SIG-M5 treated with dmso at 0.1 percent for 504 hours (cell line): Measurements from ENCODE around the gene PSME1.

Source experiments
- DNase-seq: peaks from one replicate; lab custom pipeline; 2025; ENCODE audit not compliant: unreplicated experiment; lab: John Stamatoyannopoulos, UW

Gene PSME1

DNA sequence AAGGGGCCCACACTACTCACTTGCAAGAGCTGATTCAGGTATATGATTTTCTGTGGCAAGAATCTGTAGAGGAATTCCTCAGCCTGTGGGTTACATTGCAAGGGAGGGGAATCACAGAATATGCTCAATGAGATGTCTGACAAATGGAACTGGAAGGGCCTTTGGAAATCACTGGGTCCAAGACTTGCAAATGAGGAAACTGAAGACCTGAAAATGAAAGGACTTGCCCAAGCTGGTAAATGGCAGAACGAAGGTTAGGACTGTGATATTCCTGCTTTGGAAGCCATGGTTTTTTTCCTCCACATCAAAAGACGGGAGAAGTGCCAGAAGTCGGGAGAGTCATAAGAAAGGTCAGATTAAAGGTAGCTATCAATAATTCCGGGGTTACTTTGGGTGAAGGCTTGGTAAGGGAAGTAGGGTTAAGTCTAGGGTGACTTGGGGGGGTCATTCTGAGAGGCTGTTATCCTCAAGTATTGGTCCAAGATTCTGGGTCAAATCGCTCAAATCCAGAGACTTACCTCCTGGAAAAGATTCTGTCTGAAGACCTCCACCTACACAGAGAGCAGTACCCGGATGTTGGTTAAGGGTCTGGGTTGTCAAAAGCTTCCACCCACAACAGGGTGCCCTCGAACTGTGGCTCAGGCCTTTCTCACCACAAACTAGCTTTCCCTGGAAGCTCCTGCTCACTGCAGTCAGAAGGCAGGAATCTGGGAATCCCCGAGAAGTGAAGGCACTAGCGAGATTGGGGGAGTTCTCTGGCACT is 9.9 kb downstream of the PSME1 start:
- DNase-seq = no peak

DNA sequence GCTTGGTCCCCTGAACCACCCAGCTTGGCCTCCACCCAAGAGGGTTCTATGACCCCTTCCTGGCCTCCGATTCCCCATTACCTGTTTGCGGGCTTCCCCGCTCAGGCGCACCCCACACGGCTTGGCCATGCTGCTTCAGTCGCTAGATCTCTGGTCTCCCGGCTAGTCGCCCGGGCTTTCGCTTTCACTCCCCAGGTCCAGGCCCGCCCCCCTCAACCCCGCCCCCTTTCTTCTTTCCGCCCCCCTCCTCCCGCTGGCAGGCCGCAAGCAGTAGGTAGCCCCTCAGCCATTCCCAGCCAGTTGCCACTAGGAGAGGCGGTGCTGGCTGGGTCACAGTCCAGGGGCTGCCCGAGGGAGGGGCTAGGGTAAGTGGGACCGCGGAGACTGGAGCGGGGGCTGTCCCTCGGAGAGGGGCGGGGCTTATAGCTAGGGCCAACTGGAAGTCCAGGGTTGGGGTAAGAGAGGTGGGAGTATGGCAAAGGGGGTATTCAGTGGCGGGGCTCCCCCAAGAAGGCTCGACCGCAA is 10.5 kb downstream of the PSME1 start, which contains the start of gene PSME2:
Gene PSME2, minus strand, starts transcription at position 158 of the 525 bp plus-strand sequence. Its CDS starts 29 bp downstream, at position 129.
- DNase-seq = peak; percentile 97

DNA sequence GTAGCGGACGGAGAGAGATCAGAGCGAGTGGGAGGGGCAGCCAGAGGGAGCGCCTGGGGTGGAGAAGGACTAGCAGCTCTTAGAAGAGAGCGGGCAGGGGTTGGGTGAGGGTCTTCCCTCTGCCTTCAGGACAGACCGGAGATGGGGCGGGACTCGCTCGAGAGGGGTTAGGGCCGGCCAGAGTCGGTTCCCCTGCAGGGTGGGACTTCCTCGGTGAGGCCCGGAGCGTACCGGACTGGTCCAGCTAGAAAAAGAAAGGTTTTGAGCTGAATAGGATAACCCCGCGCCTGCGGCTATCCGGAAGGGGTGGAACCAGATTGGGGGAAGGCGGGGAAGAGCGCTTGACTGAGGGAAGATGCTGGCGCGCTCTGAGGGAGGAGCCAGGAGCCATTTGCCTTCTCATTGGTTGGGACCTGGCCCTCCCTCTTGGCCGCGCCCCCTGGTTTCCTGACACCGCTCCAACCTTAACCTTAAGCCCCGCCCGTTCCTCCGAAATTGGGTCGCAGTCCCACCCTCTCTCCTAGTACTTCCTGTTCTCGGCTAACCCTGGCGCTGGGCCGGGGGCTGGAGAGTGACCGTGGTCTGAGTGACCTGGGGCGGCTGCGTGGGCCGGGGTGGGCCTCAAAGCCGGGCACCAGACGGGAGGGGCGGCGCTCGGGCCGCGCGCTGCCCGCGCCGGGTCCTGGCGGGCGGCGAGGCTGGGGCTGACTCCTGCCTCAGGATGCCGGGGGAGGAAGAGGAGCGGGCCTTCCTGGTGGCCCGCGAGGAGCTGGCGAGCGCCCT is 11.2 kb downstream of the PSME1 start, which contains the start of gene RNF31:
Gene RNF31, plus strand, starts transcription at position 521 of the 783 bp plus-strand sequence. Its CDS starts 201 bp downstream, at position 722.
- DNase-seq = peak; percentile 99

DNA sequence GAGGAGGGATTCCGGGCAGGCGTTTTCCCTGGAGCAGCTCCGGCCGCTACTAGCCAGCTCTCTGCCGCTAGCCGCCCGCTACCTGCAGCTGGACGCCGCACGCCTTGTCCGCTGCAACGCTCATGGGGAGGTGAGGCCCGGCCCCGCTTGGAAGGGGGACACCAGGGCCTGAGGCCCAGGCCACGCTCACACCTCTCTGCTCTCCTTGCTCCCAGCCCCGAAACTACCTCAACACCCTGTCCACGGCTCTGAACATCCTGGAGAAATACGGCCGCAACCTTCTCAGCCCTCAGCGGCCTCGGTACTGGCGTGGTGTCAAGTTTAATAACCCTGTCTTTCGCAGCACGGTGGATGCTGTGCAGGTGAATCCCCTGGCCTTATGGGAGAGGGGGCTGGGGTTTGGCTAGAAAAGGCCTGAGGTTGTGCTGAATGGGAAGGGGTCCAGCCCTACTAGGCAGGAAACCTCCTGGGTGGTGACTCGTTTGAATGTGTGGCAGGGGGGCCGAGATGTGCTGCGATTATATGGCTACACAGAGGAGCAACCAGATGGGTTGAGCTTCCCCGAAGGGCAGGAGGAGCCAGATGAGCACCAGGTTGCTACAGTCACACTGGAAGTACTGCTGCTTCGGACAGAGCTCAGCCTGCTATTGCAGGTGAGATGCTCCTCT is 11.9 kb downstream of the PSME1 start:
- no peak for DNase-seq

DNA sequence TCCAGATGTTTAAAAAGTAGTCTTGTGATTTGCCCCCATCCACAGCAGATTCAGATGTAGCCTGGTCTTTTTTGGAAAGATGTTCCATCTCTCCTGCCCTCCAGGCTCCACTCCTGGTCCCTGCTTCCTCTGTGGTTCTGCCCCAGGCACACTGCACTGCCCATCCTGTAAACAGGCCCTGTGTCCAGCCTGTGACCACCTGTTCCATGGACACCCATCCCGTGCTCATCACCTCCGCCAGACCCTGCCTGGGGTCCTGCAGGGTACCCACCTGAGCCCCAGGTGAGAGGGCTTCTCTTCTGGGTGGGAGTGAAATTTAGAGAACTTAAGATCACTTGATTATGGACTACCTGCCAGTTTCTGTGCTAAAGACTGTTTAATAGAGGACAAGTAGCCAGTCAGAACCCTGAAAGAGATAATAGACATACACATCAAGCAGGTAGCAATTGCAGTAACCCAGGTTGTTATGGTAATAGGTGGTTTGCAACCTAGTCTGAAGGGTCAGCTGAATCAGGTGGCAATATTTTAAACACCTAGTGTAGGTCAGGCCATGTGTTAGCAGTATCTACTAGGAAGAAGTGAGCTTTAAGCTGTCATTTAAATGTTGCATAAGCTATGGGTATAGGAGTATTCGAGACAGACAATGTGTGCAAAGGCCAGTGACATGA is 13.4 kb downstream of the PSME1 start:
- no peak for DNase-seq

DNA sequence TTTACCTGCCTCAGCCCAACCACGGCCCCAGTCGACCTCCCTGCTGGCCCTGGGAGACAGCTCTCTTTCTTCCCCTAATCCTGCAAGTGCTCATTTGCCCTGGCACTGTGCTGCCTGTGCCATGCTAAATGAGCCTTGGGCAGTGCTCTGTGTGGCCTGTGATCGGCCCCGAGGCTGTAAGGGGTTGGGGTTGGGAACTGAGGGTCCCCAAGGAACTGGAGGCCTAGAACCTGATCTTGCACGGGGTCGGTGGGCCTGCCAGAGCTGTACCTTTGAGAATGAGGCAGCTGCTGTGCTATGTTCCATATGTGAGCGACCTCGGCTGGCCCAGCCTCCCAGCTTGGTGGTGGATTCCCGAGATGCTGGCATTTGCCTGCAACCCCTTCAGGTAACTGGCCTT is 14.1 kb downstream of the PSME1 start:
- no peak for DNase-seq

DNA sequence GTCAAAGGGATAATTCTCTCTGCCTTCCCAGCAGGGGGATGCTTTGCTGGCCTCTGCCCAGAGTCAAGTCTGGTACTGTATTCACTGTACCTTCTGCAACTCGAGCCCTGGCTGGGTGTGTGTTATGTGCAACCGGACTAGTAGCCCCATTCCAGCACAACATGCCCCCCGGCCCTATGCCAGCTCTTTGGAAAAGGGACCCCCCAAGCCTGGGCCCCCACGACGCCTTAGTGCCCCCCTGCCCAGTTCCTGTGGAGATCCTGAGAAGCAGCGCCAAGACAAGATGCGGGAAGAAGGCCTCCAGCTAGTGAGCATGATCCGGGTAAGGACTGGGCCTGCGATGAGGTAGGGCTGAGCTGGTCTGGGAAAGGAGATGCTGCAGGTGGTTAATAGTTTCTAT is 14.6 kb downstream of the PSME1 start:
- no peak for DNase-seq

DNA sequence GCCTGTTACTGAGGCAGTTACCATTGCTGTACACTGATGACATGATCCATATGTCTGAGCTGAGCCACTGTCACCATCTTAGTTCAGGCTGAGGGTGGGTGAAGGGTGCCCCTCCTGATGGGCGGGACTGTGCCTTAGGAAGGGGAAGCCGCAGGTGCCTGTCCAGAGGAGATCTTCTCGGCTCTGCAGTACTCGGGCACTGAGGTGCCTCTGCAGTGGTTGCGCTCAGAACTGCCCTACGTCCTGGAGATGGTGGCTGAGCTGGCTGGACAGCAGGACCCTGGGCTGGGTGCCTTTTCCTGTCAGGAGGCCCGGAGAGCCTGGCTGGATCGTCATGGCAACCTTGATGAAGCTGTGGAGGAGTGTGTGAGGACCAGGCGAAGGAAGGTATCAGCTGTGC is 15.0 kb downstream of the PSME1 start:
- no peak for DNase-seq

DNA sequence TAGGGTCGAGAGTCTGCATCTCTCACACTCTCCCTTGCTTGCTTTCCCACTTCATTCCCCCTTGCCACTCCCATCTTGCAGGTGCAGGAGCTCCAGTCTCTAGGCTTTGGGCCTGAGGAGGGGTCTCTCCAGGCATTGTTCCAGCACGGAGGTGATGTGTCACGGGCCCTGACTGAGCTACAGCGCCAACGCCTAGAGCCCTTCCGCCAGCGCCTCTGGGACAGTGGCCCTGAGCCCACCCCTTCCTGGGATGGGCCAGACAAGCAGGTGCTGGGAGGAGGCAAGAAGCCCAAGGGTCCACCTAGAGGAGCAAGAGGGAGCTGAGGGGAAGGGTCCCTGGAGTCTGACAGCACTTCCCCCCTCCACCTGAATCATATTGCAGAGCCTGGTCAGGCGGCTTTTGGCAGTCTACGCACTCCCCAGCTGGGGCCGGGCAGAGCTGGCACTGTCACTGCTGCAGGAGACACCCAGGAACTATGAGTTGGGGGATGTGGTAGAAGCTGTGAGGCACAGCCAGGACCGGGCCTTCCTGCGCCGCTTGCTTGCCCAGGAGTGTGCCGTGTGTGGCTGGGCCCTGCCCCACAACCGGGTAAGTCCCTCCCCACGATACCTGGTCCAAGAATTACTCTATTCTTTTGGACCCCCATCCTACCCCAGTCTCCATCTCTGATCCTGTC is 15.5 kb downstream of the PSME1 start:
- DNase-seq = no peak

DNA sequence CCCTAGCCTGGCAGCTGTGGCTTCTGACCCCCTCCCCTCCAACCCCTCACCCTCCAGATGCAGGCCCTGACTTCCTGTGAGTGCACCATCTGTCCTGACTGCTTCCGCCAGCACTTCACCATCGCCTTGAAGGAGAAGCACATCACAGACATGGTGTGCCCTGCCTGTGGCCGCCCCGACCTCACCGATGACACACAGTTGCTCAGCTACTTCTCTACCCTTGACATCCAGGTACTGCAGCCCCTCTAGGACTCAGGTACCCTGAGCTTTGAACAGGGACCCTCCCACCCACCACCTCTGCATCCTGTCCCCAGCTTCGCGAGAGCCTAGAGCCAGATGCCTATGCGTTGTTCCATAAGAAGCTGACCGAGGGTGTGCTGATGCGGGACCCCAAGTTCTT is 19.1 kb downstream of the PSME1 start:
- no peak for DNase-seq

DNA sequence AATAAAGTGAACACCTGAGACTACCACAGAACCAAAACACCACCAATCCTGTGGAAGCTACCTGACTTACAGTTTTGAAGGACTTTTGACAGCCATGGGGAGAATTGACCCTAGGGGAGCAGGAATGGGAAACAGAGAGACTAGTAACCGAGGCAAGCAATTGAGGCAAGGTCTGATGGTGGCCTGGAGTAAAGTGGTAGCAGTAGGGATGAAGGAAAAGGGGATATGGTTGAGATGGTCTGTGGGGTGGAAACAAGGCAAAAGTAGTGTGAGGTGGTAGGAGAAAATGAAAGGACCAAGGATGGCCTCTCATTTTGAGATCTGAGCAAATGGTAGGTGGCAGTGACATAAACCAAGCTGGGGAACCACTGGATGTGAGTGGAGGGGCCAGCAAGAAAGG is 20.8 kb downstream of the PSME1 start:
- DNase-seq = no peak

DNA sequence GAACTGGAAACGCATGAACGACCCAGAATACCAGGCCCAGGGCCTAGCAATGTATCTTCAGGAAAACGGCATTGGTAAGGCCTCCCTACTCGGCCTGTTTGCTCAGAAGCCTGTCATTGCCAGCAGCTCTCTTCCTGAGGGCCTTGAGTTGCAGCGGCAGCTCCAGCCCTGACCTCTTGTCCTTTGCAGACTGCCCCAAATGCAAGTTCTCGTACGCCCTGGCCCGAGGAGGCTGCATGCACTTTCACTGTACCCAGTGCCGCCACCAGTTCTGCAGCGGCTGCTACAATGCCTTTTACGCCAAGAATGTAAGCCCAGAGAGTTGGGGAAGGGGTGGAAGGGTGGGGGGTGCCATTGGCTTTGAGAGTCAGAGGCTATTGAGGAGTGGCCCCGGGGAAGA is 21.3 kb downstream of the PSME1 start:
- no peak for DNase-seq

DNA sequence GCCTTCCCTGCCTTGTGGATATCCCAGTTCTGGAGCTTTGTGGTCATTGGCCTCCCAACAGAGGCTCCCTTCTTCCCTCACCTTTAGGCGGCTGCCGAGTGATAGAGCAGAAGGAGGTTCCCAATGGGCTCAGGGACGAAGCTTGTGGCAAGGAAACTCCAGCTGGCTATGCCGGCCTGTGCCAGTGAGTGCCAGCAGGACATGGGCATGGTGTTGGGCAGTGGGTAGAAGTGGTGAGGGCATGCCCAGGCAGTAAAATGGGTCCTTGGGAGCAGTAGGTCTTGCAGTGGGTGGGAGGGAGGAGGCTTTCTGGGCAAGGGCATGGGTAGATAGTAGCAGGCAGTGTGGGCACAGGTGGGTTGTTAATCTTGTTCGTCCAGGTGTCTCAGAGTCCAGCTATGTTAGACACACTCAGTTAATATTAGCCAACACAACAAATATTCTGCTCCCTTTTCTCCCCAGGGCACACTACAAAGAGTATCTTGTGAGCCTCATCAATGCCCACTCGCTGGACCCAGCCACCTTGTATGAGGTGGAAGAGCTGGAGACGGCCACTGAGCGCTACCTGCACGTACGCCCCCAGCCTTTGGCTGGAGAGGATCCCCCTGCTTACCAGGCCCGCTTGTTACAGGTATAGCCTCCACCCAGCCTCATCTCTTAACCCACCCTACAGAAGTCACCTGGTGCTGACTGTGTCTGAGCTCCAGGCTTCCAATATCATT is 23.9 kb downstream of the PSME1 start:
- no peak for DNase-seq

DNA sequence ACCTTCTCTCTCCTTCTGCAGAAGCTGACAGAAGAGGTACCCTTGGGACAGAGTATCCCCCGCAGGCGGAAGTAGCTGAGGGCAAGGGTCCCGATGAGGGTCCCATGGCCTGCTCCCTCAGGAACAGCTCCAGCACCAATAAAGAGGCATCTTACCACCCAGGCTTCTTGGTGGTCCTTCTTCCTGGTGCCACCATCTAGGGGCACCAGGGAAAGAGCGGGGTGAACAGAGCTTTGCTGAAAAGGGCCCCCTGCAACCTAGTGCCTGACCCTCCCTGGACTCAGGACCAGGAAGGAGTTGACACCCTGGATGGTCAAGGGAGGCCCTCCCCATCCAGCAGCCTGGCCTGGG is 24.5 kb downstream of the PSME1 start:
- no peak for DNase-seq

DNA sequence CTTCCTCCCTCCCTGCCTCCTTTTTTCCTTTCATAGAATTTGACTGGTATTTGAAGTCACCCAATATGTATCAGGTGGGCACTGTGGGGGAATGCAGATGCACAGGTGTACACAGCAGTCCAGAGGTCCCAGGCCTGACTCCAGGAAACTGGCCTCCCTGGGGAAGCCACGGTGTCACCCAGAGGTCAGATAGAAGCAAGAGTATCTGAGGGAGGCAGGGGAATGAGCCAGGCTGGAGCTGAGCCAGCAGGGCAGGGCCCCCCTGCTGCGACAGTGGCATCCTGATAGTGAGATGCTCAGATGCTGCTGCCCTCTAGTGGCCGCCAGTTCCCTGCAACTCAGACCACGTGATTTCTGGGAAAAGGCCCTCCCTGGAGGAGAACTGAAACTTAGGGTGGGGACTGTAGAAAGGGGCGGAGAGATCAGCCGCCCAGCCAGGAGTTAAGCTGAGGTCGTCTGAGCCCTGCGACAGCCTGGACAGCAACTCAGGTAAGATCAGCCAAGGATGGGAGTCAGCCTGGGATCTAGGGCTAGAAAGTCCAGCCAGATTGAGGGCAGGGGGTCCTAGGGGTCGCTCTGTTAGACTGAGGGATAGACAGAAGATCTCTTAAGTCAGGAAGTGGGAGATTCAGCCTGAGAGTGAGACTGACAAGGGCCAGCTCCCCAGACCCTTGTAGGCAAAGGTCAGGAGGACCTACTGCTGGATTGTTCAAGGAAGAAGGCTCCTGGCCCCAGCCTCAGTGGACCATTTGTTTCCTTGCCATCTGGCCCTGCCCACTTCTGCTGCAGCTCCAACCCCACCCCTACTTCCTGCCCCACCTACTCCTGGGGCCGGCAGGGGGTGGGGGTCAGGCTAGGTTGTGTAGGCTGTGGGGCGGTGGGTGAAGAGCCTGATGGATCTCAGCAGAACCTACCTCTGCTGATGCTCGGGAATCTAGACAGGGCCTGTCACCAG is 25.1 kb downstream of the PSME1 start, which contains the start of gene IRF9:
Gene IRF9, plus strand, starts transcription at position 416 of the 955 bp plus-strand sequence. CDS start 880 bp downstream, outside the sequence.
- DNase-seq = peak; percentile 97

DNA sequence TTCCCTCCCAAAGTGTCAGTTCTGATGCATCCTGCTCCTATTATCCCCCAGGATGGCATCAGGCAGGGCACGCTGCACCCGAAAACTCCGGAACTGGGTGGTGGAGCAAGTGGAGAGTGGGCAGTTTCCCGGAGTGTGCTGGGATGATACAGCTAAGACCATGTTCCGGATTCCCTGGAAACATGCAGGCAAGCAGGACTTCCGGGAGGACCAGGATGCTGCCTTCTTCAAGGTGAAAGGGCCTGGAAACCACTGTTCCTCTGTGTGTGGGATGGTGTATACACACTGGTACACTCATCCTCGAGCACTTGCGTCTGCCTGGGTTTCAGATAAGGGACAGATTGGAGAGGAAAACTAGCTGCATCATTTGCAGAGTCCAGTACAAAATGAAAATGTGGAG is 26.1 kb downstream of the PSME1 start:
- DNase-seq = no peak

DNA sequence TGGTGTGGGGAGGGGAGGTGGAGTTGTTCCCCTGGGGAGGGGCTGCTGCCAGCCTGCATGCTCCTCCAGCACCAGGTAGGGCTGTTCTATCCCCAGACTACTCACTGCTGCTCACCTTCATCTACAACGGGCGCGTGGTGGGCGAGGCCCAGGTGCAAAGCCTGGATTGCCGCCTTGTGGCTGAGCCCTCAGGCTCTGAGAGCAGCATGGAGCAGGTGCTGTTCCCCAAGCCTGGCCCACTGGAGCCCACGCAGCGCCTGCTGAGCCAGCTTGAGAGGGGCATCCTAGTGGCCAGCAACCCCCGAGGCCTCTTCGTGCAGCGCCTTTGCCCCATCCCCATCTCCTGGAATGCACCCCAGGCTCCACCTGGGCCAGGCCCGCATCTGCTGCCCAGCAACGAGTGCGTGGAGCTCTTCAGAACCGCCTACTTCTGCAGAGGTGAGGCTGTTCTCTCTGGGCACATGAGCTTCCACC is 28.6 kb downstream of the PSME1 start:
- DNase-seq = no peak

DNA sequence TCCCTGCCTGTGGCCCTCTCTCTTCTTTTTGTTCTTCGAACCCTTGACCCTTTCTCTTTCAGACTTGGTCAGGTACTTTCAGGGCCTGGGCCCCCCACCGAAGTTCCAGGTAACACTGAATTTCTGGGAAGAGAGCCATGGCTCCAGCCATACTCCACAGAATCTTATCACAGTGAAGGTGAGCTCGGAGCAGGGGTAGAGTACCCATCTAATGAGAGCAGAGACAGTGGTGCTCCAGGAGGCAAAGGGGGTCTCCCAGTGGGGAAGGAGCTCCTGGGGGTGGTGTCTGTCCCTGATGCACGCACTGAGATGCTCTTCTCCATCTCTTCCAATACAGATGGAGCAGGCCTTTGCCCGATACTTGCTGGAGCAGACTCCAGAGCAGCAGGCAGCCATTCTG is 29.8 kb downstream of the PSME1 start:
- DNase-seq = no peak
